GM12878 (cell line): ENCODE results near the gene NQO1. TPM values are rescaled to one million over a fixed set of nuclear protein-coding genes. Genes with fewer than 3 reads are reported as not detected.

Source experiments
- BCLAF1 ChIP-seq: fragments of 450-650 bp; IDR thresholded peaks from 2 replicates; pipeline ENCODE4 v1.6.1; 2017; ENCODE audit warnings: antibody characterized with exemption, mild to moderate bottlenecking, moderate library complexity
- CBFB ChIP-seq: IDR thresholded peaks from 2 replicates; pipeline ENCODE4 v1.6.1; 2016; ENCODE audit warnings: antibody characterized with exemption, low read depth
- CEBPZ ChIP-seq: fragments of 150-350 bp; IDR thresholded peaks from 2 replicates; pipeline ENCODE4 v1.6.1; 2016; ENCODE audit warnings: low read depth, low read length
- ESRRA ChIP-seq: IDR thresholded peaks from 2 replicates; pipeline ENCODE4 v1.6.1; 2012; ENCODE audit warnings: mild to moderate bottlenecking, low read length, improper control_type of control experiment
- ETV6 ChIP-seq, 2 experiments: fragments of 450-650 bp in 1 of 2; IDR thresholded peaks in 1 of 2; conservative IDR thresholded peaks in 1 of 2; 2 replicates each; pipeline ENCODE4 v1.6.1; 2014; ENCODE audit warnings: antibody characterized with exemption in 1 of 2, borderline replicate concordance in 1 of 2, low read depth in 1 of 2, mild to moderate bottlenecking in 1 of 2, moderate library complexity in 1 of 2
- IKZF1 ChIP-seq: fragments of 450-650 bp; conservative IDR thresholded peaks from 2 replicates; pipeline ENCODE4 v1.6.1; 2017; ENCODE audit warnings: antibody characterized with exemption, mild to moderate bottlenecking
- IRF4 ChIP-seq: IDR thresholded peaks from 2 replicates; pipeline ENCODE4 v1.6.1; 2011; ENCODE audit warnings: low read depth, low read length
- LARP7 ChIP-seq: fragments of 450-650 bp; IDR thresholded peaks from 2 replicates; pipeline ENCODE4 v1.6.1; 2017; ENCODE audit warnings: mild to moderate bottlenecking
- MXI1 ChIP-seq: fragments of 150-350 bp; IDR thresholded peaks from 2 replicates; pipeline ENCODE4 v1.6.1; 2011; ENCODE audit warnings: low read depth, mild to moderate bottlenecking, inconsistent platforms, low read length, improper control_type of control experiment
- MYC ChIP-seq: IDR thresholded peaks from 2 replicates; pipeline ENCODE4 v1.6.1; 2011; ENCODE audit warnings: mild to moderate bottlenecking, low read length, moderate library complexity, inconsistent platforms; ENCODE audit not compliant: insufficient read depth, insufficient replicate concordance, insufficient read length, severe bottlenecking
- NBN ChIP-seq: fragments of 450-650 bp; IDR thresholded peaks from 2 replicates; pipeline ENCODE4 v1.6.1; 2016
- RCOR1 ChIP-seq: conservative IDR thresholded peaks from 2 replicates; pipeline ENCODE4 v1.6.1; 2012; ENCODE audit warnings: low read depth, low read length, improper control_type of control experiment
- RELB ChIP-seq: fragments of 450-650 bp; IDR thresholded peaks from 2 replicates; pipeline ENCODE4 v1.6.1; 2017; ENCODE audit warnings: low read depth, mild to moderate bottlenecking, moderate library complexity
- TAF1 ChIP-seq: IDR thresholded peaks from 2 replicates; pipeline ENCODE4 v1.6.1; 2011; ENCODE audit warnings: mild to moderate bottlenecking, low read depth, low read length, borderline replicate concordance
- USF2 ChIP-seq: IDR thresholded peaks from 2 replicates; pipeline ENCODE4 v1.6.1; 2011; ENCODE audit warnings: low read depth, low read length, improper control_type of control experiment, borderline replicate concordance
- ZBTB11 ChIP-seq: fragments of 450-650 bp; formaldehyde crosslinking; IDR thresholded peaks from 2 replicates; pipeline ENCODE4 v1.5.0; 2022; ENCODE audit warnings: mild to moderate bottlenecking, missing genetic modification characterization
- polyA plus RNA-seq, 11 experiments: library from polyadenylated mRNA; depleted of rRNA in 4 of 11; unstranded in 6 of 11; stranded (reverse) in 5 of 11; fragments of >200 nt; fragmentation: Nextera tagmentation in 4 of 11; fragmentation: Illumina TruSeq in 1 of 11; extraction: Ambion mirVana in 4 of 11; extraction: Trizol in 1 of 11; gene quantifications; 1 replicate in 1 of 11; 2 replicates in 10 of 11; pipeline versions ENCODE4 v1.2.1 to v1.2.3, GENCODE V29; 2011 to 2016; ENCODE audit warnings: inconsistent platforms in 2 of 11, missing spikeins in 2 of 11, low read depth in 1 of 11
- total RNA-seq, 4 experiments: library from RNA; depleted of rRNA in 3 of 4; stranded (reverse); fragments of >200 nt in 3 of 4; fragmentation: Illumina TruSeq in 1 of 4; extraction: Trizol in 1 of 4; gene quantifications; 2 replicates each; pipeline versions ENCODE4 v1.2.1 to v1.2.3, GENCODE V29; 2013 to 2021

NQO1 gene
- total and polyA plus RNA-seq, 10 of the 15 experiments (the other 5 are each of a cell fraction or from before 2014, with no cell fraction given), result 24.6 to 84.9 (median 34.6) TPM

GRCh38 chr16:69754469-69755310 is 28.3 kb upstream of the NQO1 start, which contains the start of gene NOB1 (continued):
- TF ChIP-seq BCLAF1 (no peak), CBFB (peak; percentile 90), MXI1 (peak; percentile 98), TAF1 (peak; percentile 91), ETV6 (conservative IDR thresholded peaks at IDR 0.05 in 1 of 2, IDR thresholded peaks at IDR 0.05 in 1 of 2; ENCODE audit: borderline replicate concordance in 1 of 2, low read depth in 1 of 2) (no peak), RELB (peak; percentile 97), ESRRA (peak; percentile 83; the same call in 1 of the 2 replicates), USF2 (no peak), RCOR1 (no peak), IRF4 (peak; percentile 56; the same call in 1 of the 2 replicates), IKZF1 (peak; percentile 99), NBN (peak; percentile 71; the same call in 1 of the 2 replicates), MYC (peak; percentile 95), LARP7 (peak; percentile 75), CEBPZ (0 out of 2 replicates have a peak, but pooled peaks have one; percentile 13), ZBTB11 (CRISPR knock-in tag) (no peak)
